ENCODE results near the gene MARVELD3. TPM values are rescaled to one million over a fixed set of nuclear protein-coding genes. Genes with fewer than 3 reads are reported as not detected.
"Not testable (repeated sequence)": the region's sequence is repeated elsewhere in the genome, so short reads cannot be mapped to it uniquely, and the experiment has no call there.

Gene MARVELD3
- total RNA-seq (not detected), polyA plus RNA-seq (under 1 TPM in 2 of 3 donors, not detected in 1; 0.01 to 0.10 TPM)
- long read RNA-seq, donor 1 = 0 reads
- long read RNA-seq, donor 2 = 0 reads

GRCh38 chr16:71626018-71626857, at the start of gene MARVELD3:
Gene MARVELD3, plus strand, starts transcription at chr16:71626184. Its CDS starts 46 bp downstream, at chr16:71626230.
- no peaks in the 10 kb centered on the region for H3K36me3 ChIP-seq (ENCODE audit: insufficient read depth in 1 of 2, low read depth in 1 of 2)
- peak within 1 kb of the TSS; percentile 54 for H3K4me3 ChIP-seq
- H3K9me3 ChIP-seq = no peaks in the 10 kb centered on the region
- intact Hi-C loops (cut with DNase I) = no loop called here
- no peaks in the 10 kb centered on the region for H3K4me1 ChIP-seq
- DNase-seq = no peak
- WGBS, 3 donors = 0 to 1% (median 1%) methylated on average over 79 to 98 of the region's 98 CpGs
- no peak within 1 kb of the TSS for H3K27ac ChIP-seq
- TF ChIP-seq CTCF (IDR thresholded peaks at IDR 0.05) = no peak
- H3K27me3 ChIP-seq (ENCODE audit: insufficient read depth in 3 of 3, low read length in 2 of 3) = peaks cover 0 to 52% (median 17%) of the 10 kb centered on the region in 3 donors
- ATAC-seq = no peak

GRCh38 chr16:71576971-71577370, 49.0 kb upstream of the MARVELD3 start, which contains the start of gene TAT:
Gene TAT, minus strand, starts transcription at chr16:71577092. Its CDS starts 677 bp downstream, at chr16:71576415.
- no peak for DNase-seq
- Histone ChIP-seq H3K27me3 (ENCODE audit: insufficient read depth in 3 of 3, low read length in 2 of 3) (peaks cover 0 to 2% (median 2%) of the 10 kb centered on the region in 3 donors), H3K9me3 (no peaks in the 10 kb centered on the region), H3K27ac (no peak within 1 kb of the TSS), H3K4me1 (no peaks in the 10 kb centered on the region), H3K4me3 (no peak within 1 kb of the TSS), H3K36me3 (ENCODE audit: insufficient read depth in 1 of 2, low read depth in 1 of 2) (no peaks in the 10 kb centered on the region)
- 17 to 28% (median 19%) methylated on average over 3 of the region's 3 CpGs for WGBS, 3 donors
- no peak for TF ChIP-seq CTCF (IDR thresholded peaks at IDR 0.05)
- intact Hi-C loops (cut with DNase I) = no loop called here
- ATAC-seq = no peak

GRCh38 chr16:71582553-71582848, 43.5 kb upstream of the MARVELD3 start:
- H3K36me3 ChIP-seq (ENCODE audit: insufficient read depth in 1 of 2, low read depth in 1 of 2); H3K27me3 ChIP-seq (ENCODE audit: insufficient read depth in 3 of 3, low read length in 2 of 3); H3K9me3 ChIP-seq; intact Hi-C loops (cut with DNase I); ATAC-seq; H3K4me3 ChIP-seq; DNase-seq; H3K4me1 ChIP-seq; H3K27ac ChIP-seq: not testable (repeated sequence)
- 84 to 87% (median 86%) methylated on average over 5 of the region's 5 CpGs for WGBS, 3 donors

- no peaks in the 10 kb centered on the region for H3K9me3 ChIP-seq
- no peak overlapping the region for H3K4me3 ChIP-seq
- H3K36me3 ChIP-seq (ENCODE audit: insufficient read depth in 1 of 2, low read depth in 1 of 2) = no peaks in the 10 kb centered on the region
- DNase-seq = no peak
- WGBS, 3 donors = 78 to 86% (median 84%) methylated on average over 3 of the region's 3 CpGs
- no peak for TF ChIP-seq CTCF (IDR thresholded peaks at IDR 0.05)
- H3K27ac ChIP-seq = no peak overlapping the region
- no peaks in the 10 kb centered on the region for H3K4me1 ChIP-seq
- intact Hi-C loops (cut with DNase I) = no loop called here
- H3K27me3 ChIP-seq (ENCODE audit: insufficient read depth in 3 of 3, low read length in 2 of 3) = peaks cover 0 to 3% (median 0%) of the 10 kb centered on the region in 3 donors
- no peak for ATAC-seq
These were observed 41.3 kb upstream of the MARVELD3 start for GRCh38 chr16:71584543-71585317.

- intact Hi-C loops (cut with DNase I) = no loop called here
- H3K36me3 ChIP-seq (ENCODE audit: insufficient read depth in 1 of 2, low read depth in 1 of 2) = no peaks in the 10 kb centered on the region
- WGBS, 3 donors = 54 to 60% (median 58%) methylated on average over 4 of the region's 4 CpGs
- no peak overlapping the region for H3K27ac ChIP-seq
- no peak for ATAC-seq
- no peaks in the 10 kb centered on the region for H3K4me1 ChIP-seq
- no peak for TF ChIP-seq CTCF (IDR thresholded peaks at IDR 0.05)
- H3K4me3 ChIP-seq = no peak overlapping the region
- DNase-seq = no peak
- peaks cover 0 to 4% (median 0%) of the 10 kb centered on the region in 3 donors for H3K27me3 ChIP-seq (ENCODE audit: insufficient read depth in 3 of 3, low read length in 2 of 3)
- no peaks in the 10 kb centered on the region for H3K9me3 ChIP-seq
These were observed 40.7 kb upstream of the MARVELD3 start for GRCh38 chr16:71585318-71585703.

- intact Hi-C loops (cut with DNase I); DNase-seq; H3K36me3 ChIP-seq (ENCODE audit: insufficient read depth in 1 of 2, low read depth in 1 of 2); H3K9me3 ChIP-seq; H3K4me3 ChIP-seq; H3K4me1 ChIP-seq; H3K27ac ChIP-seq; ATAC-seq: not testable (repeated sequence)
- 87 to 93% (median 91%) methylated on average over 3 to 30 of the region's 30 CpGs for WGBS, 3 donors
- peaks cover 0 to 10% (median 0%) of the 10 kb centered on the region in 3 donors for H3K27me3 ChIP-seq (ENCODE audit: insufficient read depth in 3 of 3, low read length in 2 of 3)
These were observed 36.6 kb upstream of the MARVELD3 start for GRCh38 chr16:71589334-71589733.

GRCh38 chr16:71590071-71590470, 35.9 kb upstream of the MARVELD3 start:
- WGBS, 3 donors = no CpG with 5 or more reads among the region's 2 CpGs
- H3K27ac ChIP-seq; H3K4me3 ChIP-seq; H3K4me1 ChIP-seq; intact Hi-C loops (cut with DNase I); H3K9me3 ChIP-seq; DNase-seq; ATAC-seq; H3K36me3 ChIP-seq (ENCODE audit: insufficient read depth in 1 of 2, low read depth in 1 of 2): not testable (repeated sequence)
- peaks cover 0 to 10% (median 0%) of the 10 kb centered on the region in 3 donors for H3K27me3 ChIP-seq (ENCODE audit: insufficient read depth in 3 of 3, low read length in 2 of 3)

Data from psoas muscle (tissue), 8 donors.